H1 (cell line): ENCODE measurements around the gene MCC. TPM values are rescaled to one million over a fixed set of nuclear protein-coding genes. Genes with fewer than 3 reads are reported as not detected.

Experiments
- CHD7 ChIP-seq: fragments of 300-600 bp; sonication (generic); IDR thresholded peaks from 2 replicates; pipeline ENCODE4 v1.7.1; 2012; ENCODE audit warnings: low read length, moderate library complexity, mild to moderate bottlenecking, inconsistent platforms; ENCODE audit not compliant: insufficient replicate concordance
- CREB1 ChIP-seq: IDR thresholded peaks from 2 replicates; pipeline ENCODE4 v1.6.1; 2012; ENCODE audit warnings: inconsistent platforms
- HDAC2 ChIP-seq, 2 experiments: fragments of 300-600 bp in 1 of 2; sonication (generic) in 1 of 2; IDR thresholded peaks; 2 replicates each; pipeline ENCODE4 v1.6.1; 2011 to 2012; ENCODE audit warnings: low read depth in 2 of 2, low read length in 2 of 2, mild to moderate bottlenecking in 2 of 2, moderate library complexity in 2 of 2, borderline replicate concordance in 1 of 2, inconsistent platforms in 1 of 2
- JUND ChIP-seq: IDR thresholded peaks from 2 replicates; pipeline ENCODE4 v1.6.1; 2011; ENCODE audit warnings: mild to moderate bottlenecking, improper control_type of control experiment, low read length
- KDM1A ChIP-seq: fragments of 200-600, 300-600 bp; sonication (generic); IDR thresholded peaks from 2 replicates; pipeline ENCODE4 v1.7.1; 2016; ENCODE audit warnings: mild to moderate bottlenecking, low read length, borderline replicate concordance
- RNF2 ChIP-seq: fragments of 200-900, 300-1000 bp; sonication (generic); IDR thresholded peaks from 2 replicates; pipeline ENCODE4 v1.7.1; 2016; ENCODE audit warnings: borderline replicate concordance, low read depth, mild to moderate bottlenecking, antibody characterized with exemption, low read length; ENCODE audit not compliant: poor library complexity, severe bottlenecking; ENCODE audit errors: missing control alignments
- SIX5 ChIP-seq: IDR thresholded peaks from 2 replicates; pipeline ENCODE4 v1.6.1; 2011; ENCODE audit warnings: mild to moderate bottlenecking, low read depth, low read length
- polyA plus RNA-seq, 7 experiments: library from polyadenylated mRNA; depleted of rRNA in 3 of 7; stranded (reverse) in 5 of 7; unstranded in 2 of 7; fragments of >200 nt in 5 of 7; fragments of 200-250 nt in 2 of 7; gene quantifications; 1 replicate in 5 of 7; 2 replicates in 1 of 7; 4 replicates in 1 of 7; pipeline versions ENCODE4 v1.2.1 to v1.2.3, GENCODE V29; 2011 to 2013; ENCODE audit warnings: missing spikeins in 2 of 7, mixed read lengths in 2 of 7
- total RNA-seq: library from RNA; stranded (reverse); fragmentation: NEBNext Ultra II Directional; extraction: Animal tissue kit (Norgen Biotek cat#: 25700); gene quantifications from 2 replicates; pipeline ENCODE4 v1.2.1, GENCODE V29; 2021
- TF ChIP-seq, protein P1 (sequence below), 3 experiments: IDR thresholded peaks; 1 replicate in 2 of 3; 2 replicates in 1 of 3; pipeline versions ENCODE4 v1.5.1 to v1.6.1; 2011; ENCODE audit warnings: low read length in 3 of 3, mild to moderate bottlenecking in 3 of 3, inconsistent platforms in 2 of 3, low read depth in 1 of 3, moderate library complexity in 1 of 3; ENCODE audit not compliant: insufficient read depth in 1 of 3; ENCODE audit errors: control extremely low read depth in 1 of 3

Gene MCC
- total and polyA plus RNA-seq, 2 of the 8 experiments (the other 6 are each of a cell fraction or from before 2014, with no cell fraction given): 2.6 to 18.3 TPM

- TF ChIP-seq CHD7 (no peak), HDAC2 (IDR thresholded peaks at IDR 0.05; ENCODE audit: borderline replicate concordance in 1 of 2, low read depth in 2 of 2, low read length in 2 of 2) (no peak), SIX5 (no peak), RNF2 (no peak), CREB1 (no peak), JUND (no peak), KDM1A (no peak)
- TF ChIP-seq, protein P1, sequence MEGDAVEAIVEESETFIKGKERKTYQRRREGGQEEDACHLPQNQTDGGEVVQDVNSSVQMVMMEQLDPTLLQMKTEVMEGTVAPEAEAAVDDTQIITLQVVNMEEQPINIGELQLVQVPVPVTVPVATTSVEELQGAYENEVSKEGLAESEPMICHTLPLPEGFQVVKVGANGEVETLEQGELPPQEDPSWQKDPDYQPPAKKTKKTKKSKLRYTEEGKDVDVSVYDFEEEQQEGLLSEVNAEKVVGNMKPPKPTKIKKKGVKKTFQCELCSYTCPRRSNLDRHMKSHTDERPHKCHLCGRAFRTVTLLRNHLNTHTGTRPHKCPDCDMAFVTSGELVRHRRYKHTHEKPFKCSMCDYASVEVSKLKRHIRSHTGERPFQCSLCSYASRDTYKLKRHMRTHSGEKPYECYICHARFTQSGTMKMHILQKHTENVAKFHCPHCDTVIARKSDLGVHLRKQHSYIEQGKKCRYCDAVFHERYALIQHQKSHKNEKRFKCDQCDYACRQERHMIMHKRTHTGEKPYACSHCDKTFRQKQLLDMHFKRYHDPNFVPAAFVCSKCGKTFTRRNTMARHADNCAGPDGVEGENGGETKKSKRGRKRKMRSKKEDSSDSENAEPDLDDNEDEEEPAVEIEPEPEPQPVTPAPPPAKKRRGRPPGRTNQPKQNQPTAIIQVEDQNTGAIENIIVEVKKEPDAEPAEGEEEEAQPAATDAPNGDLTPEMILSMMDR (IDR thresholded peaks at IDR 0.05; ENCODE audit: control extremely low read depth in 1 of 3, insufficient read depth in 1 of 3, low read depth in 1 of 3, low read length in 3 of 3): no peak
Measured at GRCh38 chr5:113106821-113107220, 381.4 kb downstream of the MCC start (continued).
